ENCODE results near the gene RPRM.
"Not testable (repeated sequence)": the region's sequence is repeated elsewhere in the genome, so short reads cannot be mapped to it uniquely, and the experiment has no call there.

The RPRM gene

DNA sequence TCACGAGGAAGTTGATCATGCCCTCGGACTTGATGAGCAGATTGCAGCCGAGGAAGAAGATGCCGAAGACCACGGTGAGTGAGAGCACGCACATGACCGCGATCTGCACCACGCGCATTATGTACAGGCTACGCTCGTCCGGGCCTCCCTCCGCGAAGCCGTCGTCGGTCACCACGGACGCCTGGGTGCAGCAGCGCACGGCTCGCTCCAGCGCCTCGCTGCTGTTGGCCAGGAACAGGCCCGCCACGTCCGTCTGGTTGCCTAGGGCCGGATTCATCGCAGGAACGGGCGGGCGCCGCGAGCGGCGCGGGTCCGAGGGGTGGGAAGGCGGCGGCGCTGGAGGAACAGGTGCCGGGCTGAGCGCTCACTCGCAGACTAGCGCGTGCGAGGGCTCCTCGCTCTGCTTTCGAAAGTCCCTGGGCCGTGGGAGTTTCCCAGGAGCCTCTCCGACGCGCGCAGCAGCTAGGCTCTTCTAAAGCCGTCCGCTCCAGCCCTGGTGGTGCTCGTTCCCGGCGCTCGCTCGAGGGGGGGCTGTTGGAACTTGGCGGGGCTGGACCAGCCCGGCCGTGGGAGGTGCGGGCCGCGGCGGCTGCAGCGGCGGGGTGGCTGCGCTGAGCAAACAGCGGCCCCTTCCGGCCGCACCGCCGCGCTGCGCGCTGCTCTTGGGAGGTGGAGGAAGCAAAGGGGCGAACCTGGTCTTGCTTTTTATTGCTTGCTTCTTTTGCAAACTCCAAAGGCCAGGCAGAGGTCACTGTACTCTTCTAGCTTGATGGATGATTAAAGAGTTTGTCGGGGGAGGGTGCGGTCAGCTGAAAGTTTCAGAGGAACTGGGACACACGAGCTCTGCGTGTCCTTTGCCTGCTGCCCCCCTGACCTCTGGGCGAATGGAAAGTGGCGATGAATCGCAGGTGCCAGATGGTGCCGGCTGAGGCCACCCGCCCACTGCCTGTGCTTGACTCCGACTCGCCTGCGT, at the start of gene RPRM:
RPRM (minus strand) TSS at position 474 of the 973 bp plus-strand sequence; CDS start at position 277, 197 bp downstream.
- peak; percentile 13 for DNase-seq (ENCODE audit: low read depth)

DNA sequence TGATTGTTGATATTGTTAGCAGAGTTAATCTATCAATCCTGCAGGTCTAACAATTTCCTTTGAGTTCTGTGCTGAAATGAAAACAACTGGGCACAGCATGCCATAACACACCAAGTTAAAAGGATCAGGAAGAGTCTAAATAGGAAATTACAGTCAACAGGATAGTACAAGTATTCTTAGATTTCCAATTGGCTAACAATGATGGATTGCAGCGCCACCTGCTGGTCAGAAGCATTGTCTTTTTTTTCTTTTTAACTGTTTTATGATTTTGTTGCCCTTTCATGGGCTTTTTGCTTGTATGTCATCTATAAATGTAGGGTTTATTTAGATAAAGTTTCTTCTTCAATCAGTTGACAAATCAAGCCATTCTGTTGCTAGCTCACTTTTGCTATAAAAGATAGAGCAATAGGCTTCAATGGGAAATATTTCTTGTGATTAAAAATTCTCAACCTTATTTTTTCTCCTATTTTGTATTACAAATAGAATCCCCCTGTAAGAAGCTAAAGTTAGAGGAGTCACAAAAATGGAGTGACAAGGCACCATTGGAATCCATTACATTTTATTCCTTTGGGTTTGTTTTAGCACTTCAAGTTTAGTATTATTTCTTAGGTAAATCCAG, 40.8 kb upstream of the RPRM start:
- peak; percentile 10 for DNase-seq (ENCODE audit: low read depth)

DNA sequence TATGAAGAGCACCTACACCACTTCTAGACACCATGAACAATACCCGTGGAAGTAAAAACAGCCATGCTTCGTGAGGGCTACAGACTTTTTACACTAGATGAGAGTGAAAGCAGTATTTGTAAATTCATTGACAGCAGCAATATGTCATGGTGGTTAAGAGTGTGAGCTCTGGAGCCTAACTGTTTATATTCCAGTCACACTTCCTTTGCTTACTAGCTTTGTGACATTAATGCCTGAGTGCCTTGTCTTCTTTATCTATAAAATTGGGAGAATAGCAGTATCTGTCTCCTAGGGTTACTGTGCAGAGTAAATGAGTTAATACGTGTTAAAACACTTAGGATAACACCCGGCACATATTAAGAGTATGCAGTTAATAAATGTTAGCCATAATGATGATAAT, 33.8 kb upstream of the RPRM start:
- DNase-seq (ENCODE audit: low read depth) = no peak

DNA sequence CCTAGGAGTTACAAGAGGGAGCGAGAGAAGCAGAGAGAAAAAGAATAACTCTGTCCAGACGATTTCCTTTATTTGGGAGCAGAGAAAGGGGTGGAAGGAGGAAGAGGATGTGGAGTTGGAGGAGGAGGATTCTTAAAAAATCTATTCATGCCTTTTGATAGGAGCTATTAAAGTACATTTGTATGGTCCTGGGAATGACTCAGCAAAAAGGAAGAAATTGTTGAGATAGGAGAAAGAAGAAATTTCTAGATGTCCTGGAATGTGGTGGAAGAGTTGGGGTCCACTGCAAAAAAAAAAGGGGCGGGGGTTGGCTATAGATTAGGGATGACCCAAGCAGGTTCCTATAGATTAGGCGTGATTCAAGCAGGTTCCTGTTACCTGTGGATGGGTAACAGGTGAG, 32.4 kb upstream of the RPRM start:
- DNase-seq (ENCODE audit: low read depth) = no peak

DNA sequence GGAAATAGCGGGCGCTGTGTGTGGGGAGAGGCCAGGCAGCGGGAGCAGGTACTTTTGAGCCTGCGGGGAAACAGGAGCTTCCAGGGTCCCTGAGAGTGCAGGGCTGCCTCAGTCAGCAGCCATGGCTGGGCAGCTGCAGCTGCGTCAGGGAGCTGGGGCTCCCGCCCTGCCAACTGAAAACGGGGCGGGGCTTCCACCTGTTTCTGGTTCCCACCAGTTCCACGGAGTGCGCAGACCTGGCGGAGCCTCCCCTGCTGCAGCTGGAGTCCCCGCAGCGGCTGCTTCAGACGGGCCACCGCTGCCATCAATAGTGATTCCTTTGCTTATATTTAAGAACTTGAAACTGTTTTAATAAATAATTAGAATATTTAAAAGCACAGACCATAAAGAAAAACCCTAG, 30.6 kb upstream of the RPRM start:
- no peak for DNase-seq (ENCODE audit: low read depth)

DNA sequence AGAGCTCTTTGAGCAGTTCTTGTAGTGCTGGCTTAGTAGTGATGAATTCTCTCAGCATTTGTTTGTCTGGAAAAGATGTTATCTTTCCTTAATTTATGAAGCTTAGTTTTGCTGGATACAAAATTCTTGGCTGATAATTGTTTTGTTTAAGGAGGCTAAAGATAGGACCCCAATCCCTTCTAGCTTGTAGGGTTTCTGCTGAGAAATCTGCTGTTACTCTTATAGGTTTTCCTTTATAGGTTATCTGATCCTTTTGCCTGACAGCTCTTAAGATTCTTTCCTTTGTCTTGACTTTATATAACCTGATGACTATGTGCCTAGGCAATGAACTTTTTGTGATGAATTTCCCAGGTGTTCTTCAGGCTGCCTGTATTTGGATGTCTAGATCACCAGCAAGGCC, 27.9 kb upstream of the RPRM start:
- not testable (repeated sequence) for DNase-seq (ENCODE audit: low read depth)

DNA sequence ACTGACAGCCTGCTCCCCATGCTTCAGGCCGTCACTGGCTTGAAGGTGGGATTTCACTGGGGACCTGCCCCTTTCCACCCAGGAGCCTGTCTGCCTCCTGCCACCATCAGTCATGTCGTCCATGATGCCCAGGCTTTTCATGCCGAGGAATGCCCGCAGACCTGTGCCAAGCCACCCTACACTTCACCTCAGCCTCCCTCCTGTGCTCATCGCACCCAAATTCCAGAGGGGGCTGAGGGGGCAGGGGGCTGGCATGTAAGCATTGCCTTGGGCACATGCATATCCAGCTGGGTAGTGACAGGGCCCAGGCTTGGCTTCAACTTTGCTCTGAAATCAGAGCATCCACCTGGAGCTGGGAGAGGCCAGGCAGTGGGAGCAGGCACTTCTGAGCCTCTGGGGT, 20.9 kb upstream of the RPRM start:
- no peak for DNase-seq (ENCODE audit: low read depth)

DNA sequence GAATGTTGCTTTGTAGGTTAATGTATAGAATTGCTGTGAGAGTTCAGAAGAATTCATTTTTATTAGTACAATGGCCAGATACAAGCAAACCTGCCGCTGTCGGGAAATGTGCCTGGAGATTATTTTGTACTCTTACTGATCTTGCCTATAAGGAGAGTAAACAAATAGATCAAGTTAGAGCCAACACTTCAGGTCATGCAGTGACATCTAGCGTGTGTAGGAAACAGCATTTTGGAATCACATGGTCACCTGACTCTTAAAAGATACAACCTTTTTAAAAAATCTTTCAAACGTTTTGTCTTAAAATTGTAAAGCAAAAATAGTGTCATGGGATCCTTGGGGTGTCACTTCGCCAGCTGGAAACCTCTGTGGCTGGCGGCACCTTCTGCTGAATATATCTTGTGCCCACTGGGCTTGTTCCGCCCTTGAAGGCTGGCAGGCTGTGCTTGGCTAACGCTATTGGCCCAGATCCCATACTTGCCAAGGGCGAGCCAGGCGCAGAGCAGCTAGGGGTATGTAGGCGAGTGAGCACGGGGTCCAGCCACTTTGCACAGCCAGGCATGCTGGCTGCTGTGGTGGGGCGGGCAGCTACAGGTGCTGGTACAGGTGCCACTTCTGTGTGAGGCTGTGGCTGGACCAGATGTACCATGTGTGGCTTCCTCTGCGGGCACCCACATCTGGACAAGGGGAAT, 19.5 kb upstream of the RPRM start:
- no peak for DNase-seq (ENCODE audit: low read depth)

DNA sequence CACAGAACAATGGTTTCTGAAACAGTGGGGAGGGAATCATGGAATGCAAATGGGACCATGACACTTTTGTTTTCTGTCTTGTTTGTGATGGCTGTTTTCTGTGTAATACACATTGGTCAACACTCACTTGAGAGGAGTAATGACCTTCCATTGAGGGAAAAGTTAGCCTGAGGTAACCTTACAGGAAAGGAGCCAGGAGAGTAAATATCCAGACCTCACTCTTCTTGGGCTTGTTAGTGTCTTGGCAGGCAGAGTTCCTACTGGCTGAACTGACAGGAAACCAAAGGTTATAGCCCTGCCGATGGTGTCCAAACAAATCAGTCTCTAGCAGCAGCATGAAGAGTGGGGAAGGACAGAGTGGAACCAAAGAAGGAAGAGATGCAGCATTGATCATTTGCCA, 17.2 kb upstream of the RPRM start:
- no peak for DNase-seq (ENCODE audit: low read depth)

DNA sequence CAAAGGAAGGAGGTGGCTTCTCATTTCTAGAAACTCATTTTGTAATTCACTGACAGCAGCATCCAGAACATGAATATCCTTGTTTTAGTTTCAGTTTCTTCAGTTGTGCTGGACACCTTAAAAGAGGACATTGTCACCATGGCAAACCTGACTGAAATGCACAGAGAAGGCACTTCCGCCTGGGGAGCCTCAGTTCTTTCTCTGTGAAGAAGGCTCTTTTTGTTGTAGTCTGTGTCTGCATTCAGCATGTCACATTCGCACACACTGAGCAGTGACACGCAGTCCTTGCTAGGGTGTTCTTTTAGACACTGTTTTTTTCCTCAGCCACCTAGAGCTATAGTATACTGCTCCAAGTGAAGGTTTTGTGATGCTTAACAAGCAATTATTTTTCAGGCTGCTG, 9.5 kb upstream of the RPRM start:
- no peak for DNase-seq (ENCODE audit: low read depth)

DNA sequence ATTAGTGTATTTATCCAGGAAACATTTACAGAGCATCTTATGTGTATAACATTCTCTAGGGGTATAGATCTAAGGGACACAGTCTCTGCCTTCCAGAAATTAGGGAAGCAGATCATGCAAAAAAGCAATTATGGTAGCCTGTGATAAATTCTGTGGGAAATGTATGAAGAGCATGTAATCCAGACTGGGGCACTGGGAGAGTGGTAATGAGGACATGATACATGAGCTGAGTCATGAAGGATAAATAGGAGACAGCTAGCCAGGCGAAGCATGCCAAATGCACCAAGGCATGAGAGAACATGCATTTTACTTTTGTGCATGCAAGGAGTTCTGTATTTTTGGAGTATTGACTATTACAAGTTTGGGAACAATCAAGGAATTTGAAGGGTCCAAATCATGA, 8.9 kb upstream of the RPRM start:
- DNase-seq (ENCODE audit: low read depth) = no peak

DNA sequence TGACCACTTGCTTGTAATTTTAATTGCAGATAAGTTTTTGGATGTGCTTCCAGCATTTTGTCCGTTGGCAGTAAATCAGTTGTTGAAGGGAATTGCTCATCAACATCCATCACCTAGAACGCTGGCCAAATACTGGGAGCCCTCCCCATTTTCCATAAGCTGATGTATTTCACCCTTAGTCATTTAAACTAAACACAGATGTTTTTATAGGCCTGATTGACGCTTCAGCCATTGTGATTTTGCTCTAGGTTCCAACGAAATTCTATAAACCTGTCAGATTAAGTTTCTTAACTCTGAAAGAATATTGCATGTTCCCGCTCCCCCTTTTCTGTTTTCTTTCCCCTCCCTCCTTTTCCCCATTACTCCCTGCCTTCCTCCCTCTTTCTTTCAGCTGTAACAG, 1.0 kb upstream of the RPRM start:
- no peak for DNase-seq (ENCODE audit: low read depth)

DNA sequence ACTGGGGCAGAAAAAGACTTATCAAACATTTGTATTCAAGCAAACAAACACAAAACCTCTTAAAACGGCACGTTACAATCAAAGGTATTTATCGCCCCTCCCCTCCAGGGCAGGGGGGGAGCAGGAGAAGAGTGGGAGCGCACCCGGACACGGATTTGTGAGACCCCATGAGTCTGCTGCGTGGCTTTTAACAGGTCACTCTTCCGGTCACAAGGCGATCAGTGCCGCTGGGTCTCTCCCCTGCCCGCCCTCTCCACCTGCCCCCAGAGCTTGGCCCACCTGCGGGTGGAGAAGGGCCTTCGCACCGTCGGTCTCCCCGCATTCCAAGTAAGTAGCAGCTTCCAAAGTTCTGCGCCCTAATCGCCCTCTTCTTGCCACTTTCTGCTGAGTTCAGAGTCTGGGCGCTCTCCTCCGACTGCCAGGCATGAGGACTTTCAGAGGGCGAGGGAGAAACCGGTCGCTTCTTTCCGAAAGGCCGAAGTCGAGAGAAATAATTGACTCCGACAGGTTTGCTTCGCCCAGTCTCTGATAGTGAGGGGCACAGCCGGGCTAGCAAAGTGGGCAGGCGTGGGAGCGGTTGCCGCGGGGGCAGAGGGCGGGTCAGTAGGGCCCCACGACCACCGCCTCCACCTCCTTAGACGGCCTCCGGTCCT, 800 bp downstream of the RPRM start:
- DNase-seq (ENCODE audit: low read depth) = no peak

DNA sequence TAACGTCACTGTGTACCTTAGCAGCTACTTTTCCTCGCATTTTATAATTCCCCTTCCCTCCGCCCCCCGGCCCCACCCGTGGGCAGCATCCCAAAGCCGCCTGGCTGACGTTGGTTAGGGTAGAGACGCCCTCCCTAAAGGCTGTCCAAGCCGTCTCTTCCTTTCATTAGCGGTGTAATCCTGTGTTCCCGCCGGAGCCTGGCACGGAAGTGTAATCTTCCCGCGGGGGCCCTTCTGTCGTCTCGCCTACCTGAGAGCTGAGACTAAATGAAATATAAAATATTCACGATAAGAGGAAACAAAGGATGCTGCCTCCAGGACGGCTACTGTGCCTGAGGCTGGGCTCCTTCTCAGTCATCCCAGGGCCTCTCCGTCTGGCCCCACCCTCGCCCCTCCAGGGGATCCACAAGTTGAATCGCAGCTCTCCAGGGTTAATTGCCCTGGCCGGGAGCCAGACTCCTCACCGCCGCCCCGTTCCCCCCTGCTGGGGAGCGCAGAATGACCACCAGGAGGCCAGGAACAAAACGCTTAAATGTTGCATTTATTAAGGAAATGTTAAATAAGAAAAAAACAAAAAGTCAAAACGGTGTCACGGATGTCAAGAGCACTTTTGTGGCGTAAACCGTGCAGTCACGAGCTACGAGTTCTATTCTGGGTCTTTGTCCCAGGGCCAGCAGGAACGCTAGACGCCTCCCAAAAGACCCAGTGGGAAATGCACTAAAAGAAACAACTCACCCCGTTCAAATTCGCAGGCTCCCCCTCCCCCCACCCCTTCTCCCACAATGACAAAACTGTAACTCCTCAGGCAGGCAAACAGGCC, 1.5 kb downstream of the RPRM start:
- DNase-seq (ENCODE audit: low read depth) = no peak

DNA sequence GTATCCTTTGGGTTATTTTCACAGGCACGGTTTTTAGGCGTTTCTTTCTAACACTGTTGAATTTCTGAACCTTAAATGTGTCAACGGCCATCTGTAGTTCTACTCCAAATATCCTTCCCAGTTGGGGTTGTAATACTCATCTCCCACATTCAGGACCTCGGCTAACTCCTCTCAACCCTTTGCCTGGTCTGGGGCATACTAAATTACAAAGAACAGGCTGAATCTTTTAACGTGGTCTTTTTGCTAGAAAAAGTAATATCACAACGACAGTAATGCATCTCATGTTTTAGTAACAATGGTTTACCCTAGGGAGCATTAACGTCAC, 2.1 kb downstream of the RPRM start:
- no peak for DNase-seq (ENCODE audit: low read depth)

DNA sequence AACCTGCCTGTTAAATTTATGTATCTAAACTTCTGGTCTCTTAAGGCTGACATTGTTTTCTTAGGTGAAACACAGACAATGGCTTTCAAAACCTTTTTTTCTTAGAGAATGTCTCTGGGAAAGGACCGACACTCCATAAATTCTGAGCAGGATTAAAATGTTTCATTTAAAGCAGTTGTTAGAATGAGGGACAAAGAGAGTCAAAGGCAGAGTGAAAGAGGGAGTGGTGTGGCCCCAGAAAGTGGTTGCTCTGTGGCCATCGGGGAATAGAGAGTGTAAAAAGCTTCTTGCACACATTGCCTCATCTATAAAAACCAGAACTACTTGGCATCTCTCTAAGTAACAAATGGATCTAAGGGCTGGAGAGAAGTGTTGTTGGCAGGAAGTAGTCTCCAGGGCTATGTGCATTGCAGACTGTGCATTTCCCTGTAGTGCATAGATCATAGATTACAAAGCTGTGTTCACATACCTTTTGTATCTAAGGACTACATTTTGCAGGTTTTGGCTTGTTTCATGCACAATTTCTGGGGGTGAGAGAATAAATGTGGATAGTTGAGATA, 3.6 kb downstream of the RPRM start:
- no peak for DNase-seq (ENCODE audit: low read depth)

DNA sequence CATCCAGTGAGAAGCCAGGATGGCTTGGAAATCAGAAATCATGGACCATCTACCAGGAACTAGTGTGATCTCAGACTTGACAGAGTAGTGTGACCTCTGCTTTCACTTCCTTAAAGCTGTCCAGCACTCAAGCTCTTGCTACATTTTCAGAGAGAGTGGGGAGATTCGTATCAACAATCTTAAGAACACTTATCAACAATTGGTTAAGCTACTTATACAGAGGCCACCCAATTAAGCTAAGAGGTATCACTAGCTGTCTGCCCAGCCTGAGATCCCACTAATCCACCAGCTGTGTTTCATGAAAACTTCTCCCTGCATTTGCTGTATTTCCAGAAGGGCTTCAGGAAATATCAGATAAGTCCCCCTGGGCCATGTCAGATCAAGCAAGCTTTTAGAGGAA, 4.2 kb downstream of the RPRM start:
- DNase-seq (ENCODE audit: low read depth) = no peak

DNA sequence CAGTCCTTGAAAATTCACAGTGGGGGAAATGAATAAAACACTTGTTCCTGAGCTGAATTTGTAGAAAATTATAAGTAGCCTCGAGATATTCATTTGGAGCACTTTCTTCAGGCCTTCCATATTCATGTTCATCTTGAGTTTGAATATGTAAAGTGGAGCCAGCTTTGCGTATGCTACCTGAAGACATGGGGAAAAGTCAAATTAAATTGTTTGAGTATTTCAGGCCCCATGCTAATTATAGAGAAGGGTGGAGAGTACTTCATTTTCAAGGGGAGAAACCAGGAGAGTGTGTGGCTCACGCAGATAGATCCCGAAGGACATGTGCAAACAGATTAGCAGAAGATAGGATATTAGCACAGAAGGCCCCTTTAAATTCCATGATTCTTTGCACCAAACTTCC, 7.7 kb downstream of the RPRM start:
- no peak for DNase-seq (ENCODE audit: low read depth)

DNA sequence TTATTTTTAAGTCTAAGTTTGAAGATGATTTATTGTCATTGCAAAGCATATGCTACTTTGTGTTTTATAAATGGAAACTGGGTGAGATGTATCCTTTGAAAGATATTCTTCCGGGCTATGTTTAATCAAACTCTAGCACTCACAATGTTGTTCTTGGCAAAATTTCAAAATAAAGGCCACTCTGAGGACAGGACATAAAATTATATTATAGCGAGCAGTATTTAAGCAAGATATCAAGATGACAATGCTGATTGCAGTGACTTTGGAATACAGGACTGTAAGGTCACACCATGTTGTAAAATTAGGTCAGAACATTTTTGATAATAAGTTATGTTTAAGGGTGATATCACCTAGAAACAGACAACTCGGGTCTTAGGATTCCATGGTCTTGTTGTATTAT, 14.2 kb downstream of the RPRM start:
- no peak for DNase-seq (ENCODE audit: low read depth)

DNA sequence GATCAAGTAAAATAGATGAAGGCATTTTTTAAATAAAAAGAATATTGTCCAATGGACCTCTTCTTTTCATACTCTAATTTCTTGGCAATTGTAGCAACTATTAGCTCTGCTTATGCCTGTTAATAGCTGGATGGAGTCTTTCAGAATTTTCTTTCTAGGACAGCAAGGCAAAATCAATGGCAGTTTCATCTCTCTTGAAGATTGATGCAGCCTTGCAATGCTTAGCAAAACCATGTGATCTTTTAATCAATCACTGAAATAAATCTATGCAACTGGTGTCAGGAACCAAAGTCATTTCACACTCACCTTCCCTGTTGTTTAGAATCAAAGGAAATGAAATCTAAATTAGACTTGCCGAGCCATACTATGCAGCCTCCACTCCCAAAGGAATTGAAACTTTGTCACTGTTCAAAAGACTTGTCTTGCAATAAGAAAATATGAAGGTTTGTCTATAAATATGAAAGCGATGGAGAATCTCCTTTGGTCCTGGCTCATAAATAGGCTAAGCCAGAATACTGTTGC, 16.2 kb downstream of the RPRM start:
- no peak for DNase-seq (ENCODE audit: low read depth)

DNA sequence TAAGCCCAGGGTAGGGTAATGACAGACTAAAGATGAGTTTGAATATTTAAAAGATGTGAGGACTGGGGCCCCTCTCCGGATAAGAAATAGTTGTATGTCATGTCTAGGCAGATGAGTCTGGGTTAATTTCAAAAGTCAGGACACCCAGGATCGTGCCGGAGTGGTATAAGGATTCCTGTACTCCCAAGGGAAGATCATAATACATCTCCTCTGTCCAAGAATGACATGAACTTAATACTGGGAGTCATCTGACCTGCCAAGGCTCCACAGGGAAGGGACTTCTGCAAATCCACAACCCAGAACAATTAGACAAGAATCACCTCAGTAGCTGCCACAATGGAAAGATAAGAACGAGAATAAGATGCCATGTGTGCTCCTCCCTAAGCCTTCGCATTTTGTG, 17.1 kb downstream of the RPRM start:
- DNase-seq (ENCODE audit: low read depth) = no peak
